ENCODE measurements around the gene ERVV-1. TPM values are rescaled to one million over a fixed set of nuclear protein-coding genes. Genes with fewer than 3 reads are reported as not detected.

Gene ERVV-1
- total RNA-seq, 2 experiments from 2014 or later, result 0.11 TPM; not detected in 1

- no peak for DNase-seq
- no peak overlapping the region for H3K27ac Mint-ChIP-seq
- CTCF ChIA-PET, result no interaction called here
- ATAC-seq, result no peak
- H3K4me1 Mint-ChIP-seq, result peaks cover 15% of the 10 kb centered on the region
- H3K9me3 Mint-ChIP-seq (ENCODE audit: low read depth), result peaks cover 10% of the 10 kb centered on the region
- intact Hi-C loops (cut with DNase I, micrococcal nuclease), result no loop called here
- POLR2A ChIA-PET, result no interaction called here
- H3K4me3 Mint-ChIP-seq, result no peak overlapping the region
- H3K36me3 Mint-ChIP-seq (ENCODE audit: low read depth), result peaks cover 7% of the 10 kb centered on the region
- peaks cover 12% of the 10 kb centered on the region for H3K27me3 Mint-ChIP-seq
These were observed 18.0 kb upstream of the ERVV-1 start for GRCh38 chr19:52995711-52996110.

GRCh38 chr19:52997975-52998374 is 15.7 kb upstream of the ERVV-1 start:
- intact Hi-C loops (cut with DNase I, micrococcal nuclease), result no loop called here
- POLR2A ChIA-PET, result no interaction called here
- no peak for ATAC-seq

GRCh38 chr19:53002479-53002878 is 11.2 kb upstream of the ERVV-1 start:
- ChIA-PET POLR2A (no interaction called here), CTCF (no interaction called here)
- intact Hi-C loops (cut with DNase I, micrococcal nuclease), result no loop called here
- Mint-ChIP-seq H3K9me3 (ENCODE audit: low read depth) (peaks cover 5% of the 10 kb centered on the region), H3K36me3 (ENCODE audit: low read depth) (no peaks in the 10 kb centered on the region), H3K27me3 (peaks cover 6% of the 10 kb centered on the region), H3K4me1 (no peaks in the 10 kb centered on the region), H3K27ac (no peak overlapping the region), H3K4me3 (no peak overlapping the region)
- no peak for ATAC-seq
- no peak for DNase-seq

More at GRCh38 chr19:52997975-52998374, 15.7 kb upstream of the ERVV-1 start:
- H3K4me3 Mint-ChIP-seq, result no peak overlapping the region
- H3K4me1 Mint-ChIP-seq, result peaks cover 6% of the 10 kb centered on the region
- H3K27me3 Mint-ChIP-seq, result peaks cover 6% of the 10 kb centered on the region
- H3K27ac Mint-ChIP-seq, result no peak overlapping the region
- CTCF ChIA-PET, result interaction anchor here (0.6 kb wide), 1 partner anchor 921 kb away, joined by 3 read pairs; no protein-coding TSS in a partner anchor
- peaks cover 4% of the 10 kb centered on the region for H3K9me3 Mint-ChIP-seq (ENCODE audit: low read depth)
- no peaks in the 10 kb centered on the region for H3K36me3 Mint-ChIP-seq (ENCODE audit: low read depth)
- DNase-seq, result no peak

- H3K4me1 Mint-ChIP-seq, result no peaks in the 10 kb centered on the region
- ChIA-PET CTCF (no interaction called here), POLR2A (no interaction called here)
- intact Hi-C loops (cut with DNase I, micrococcal nuclease), result no loop called here
- peaks cover under 1% of the 10 kb centered on the region for H3K27me3 Mint-ChIP-seq
- H3K36me3 Mint-ChIP-seq (ENCODE audit: low read depth), result no peaks in the 10 kb centered on the region
- no peak overlapping the region for H3K27ac Mint-ChIP-seq
- DNase-seq, result no peak
- no peak for ATAC-seq
- H3K9me3 Mint-ChIP-seq (ENCODE audit: low read depth), result peaks cover 2% of the 10 kb centered on the region
- no peak overlapping the region for H3K4me3 Mint-ChIP-seq
These were observed 9.5 kb upstream of the ERVV-1 start for GRCh38 chr19:53004242-53004641.

- ATAC-seq, result peak; percentile 23
- no peak overlapping the region for H3K4me3 Mint-ChIP-seq
- no peaks in the 10 kb centered on the region for H3K27me3 Mint-ChIP-seq
- peaks cover 5% of the 10 kb centered on the region for H3K9me3 Mint-ChIP-seq (ENCODE audit: low read depth)
- H3K36me3 Mint-ChIP-seq (ENCODE audit: low read depth), result no peaks in the 10 kb centered on the region
- POLR2A ChIA-PET, result no interaction called here
- CTCF ChIA-PET, result no interaction called here
- DNase-seq, result no peak
- H3K27ac Mint-ChIP-seq, result no peak overlapping the region
- intact Hi-C loops (cut with DNase I, micrococcal nuclease), result no loop called here
- no peaks in the 10 kb centered on the region for H3K4me1 Mint-ChIP-seq
These were observed 6.5 kb upstream of the ERVV-1 start for GRCh38 chr19:53007200-53007599.

- H3K4me3 Mint-ChIP-seq, result no peak overlapping the region
- CTCF ChIA-PET, result no interaction called here
- POLR2A ChIA-PET, result no interaction called here
- ATAC-seq, result peak; percentile 26
- no peak for DNase-seq
- H3K36me3 Mint-ChIP-seq (ENCODE audit: low read depth), result no peaks in the 10 kb centered on the region
- H3K27me3 Mint-ChIP-seq, result no peaks in the 10 kb centered on the region
- no peak overlapping the region for H3K27ac Mint-ChIP-seq
- intact Hi-C loops (cut with DNase I, micrococcal nuclease), result no loop called here
- H3K9me3 Mint-ChIP-seq (ENCODE audit: low read depth), result peaks cover 5% of the 10 kb centered on the region
- no peaks in the 10 kb centered on the region for H3K4me1 Mint-ChIP-seq
These were observed 6.1 kb upstream of the ERVV-1 start for GRCh38 chr19:53007606-53008005.

GRCh38 chr19:53008061-53008778 is 5.5 kb upstream of the ERVV-1 start:
- ChIA-PET POLR2A (no interaction called here), CTCF (no interaction called here)
- H3K9me3 Mint-ChIP-seq (ENCODE audit: low read depth), result peaks cover 6% of the 10 kb centered on the region

GRCh38 chr19:53010494-53010893 is 3.2 kb upstream of the ERVV-1 start:
- Mint-ChIP-seq H3K27me3 (no peaks in the 10 kb centered on the region), H3K36me3 (ENCODE audit: low read depth) (no peaks in the 10 kb centered on the region), H3K4me1 (no peaks in the 10 kb centered on the region), H3K27ac (no peak overlapping the region), H3K4me3 (no peak overlapping the region), H3K9me3 (ENCODE audit: low read depth) (peaks cover 10% of the 10 kb centered on the region)
- POLR2A ChIA-PET, result no interaction called here
- CTCF ChIA-PET, result interaction anchor here (0.6 kb wide), 1 partner anchor 1347 kb away, joined by 5 read pairs; no protein-coding TSS in a partner anchor
- intact Hi-C loops (cut with DNase I, micrococcal nuclease), result no loop called here
- ATAC-seq, result no peak
- no peak for DNase-seq

More at GRCh38 chr19:53008061-53008778, 5.5 kb upstream of the ERVV-1 start:
- DNase-seq (no peak), ATAC-seq (no peak)
- H3K4me3 Mint-ChIP-seq, result no peak overlapping the region
- intact Hi-C loops (cut with DNase I, micrococcal nuclease), result no loop called here
- H3K4me1 Mint-ChIP-seq, result no peaks in the 10 kb centered on the region
- no peaks in the 10 kb centered on the region for H3K27me3 Mint-ChIP-seq
- no peaks in the 10 kb centered on the region for H3K36me3 Mint-ChIP-seq (ENCODE audit: low read depth)
- H3K27ac Mint-ChIP-seq, result no peak overlapping the region

GRCh38 chr19:53012006-53012405 is 1.7 kb upstream of the ERVV-1 start:
- Mint-ChIP-seq H3K9me3 (ENCODE audit: low read depth) (peaks cover 12% of the 10 kb centered on the region), H3K27me3 (no peaks in the 10 kb centered on the region), H3K27ac (no peak overlapping the region), H3K4me3 (no peak overlapping the region), H3K36me3 (ENCODE audit: low read depth) (no peaks in the 10 kb centered on the region), H3K4me1 (no peaks in the 10 kb centered on the region)
- DNase-seq (no peak), ATAC-seq (no peak)
- POLR2A ChIA-PET, result no interaction called here
- intact Hi-C loops (cut with DNase I, micrococcal nuclease), result no loop called here
- CTCF ChIA-PET, result no interaction called here

- Mint-ChIP-seq H3K27me3 (no peaks in the 10 kb centered on the region), H3K4me3 (no peak overlapping the region), H3K9me3 (ENCODE audit: low read depth) (peaks cover 17% of the 10 kb centered on the region), H3K27ac (no peak overlapping the region), H3K4me1 (no peaks in the 10 kb centered on the region), H3K36me3 (ENCODE audit: low read depth) (no peaks in the 10 kb centered on the region)
- DNase-seq (no peak), ATAC-seq (no peak)
- POLR2A ChIA-PET, result no interaction called here
- CTCF ChIA-PET, result no interaction called here
- intact Hi-C loops (cut with DNase I, micrococcal nuclease), result no loop called here
These were observed 1.4 kb downstream of the ERVV-1 start for GRCh38 chr19:53015159-53015558.

GRCh38 chr19:53015730-53016129 is 2.0 kb downstream of the ERVV-1 start:
- no peak for ATAC-seq
- Mint-ChIP-seq H3K4me3 (no peak overlapping the region), H3K9me3 (ENCODE audit: low read depth) (peaks cover 21% of the 10 kb centered on the region)

GRCh38 chr19:53019684-53020083 is 6.0 kb downstream of the ERVV-1 start:
- ChIA-PET CTCF (no interaction called here), POLR2A (interaction anchor here (0.7 kb wide), 1 partner anchor 442 kb away, joined by 4 read pairs; no protein-coding TSS in a partner anchor)
- H3K27me3 Mint-ChIP-seq, result no peaks in the 10 kb centered on the region
- H3K27ac Mint-ChIP-seq, result no peak overlapping the region
- no peak overlapping the region for H3K4me3 Mint-ChIP-seq
- no peaks in the 10 kb centered on the region for H3K4me1 Mint-ChIP-seq
- DNase-seq (peak; percentile 55), ATAC-seq (no peak)
- H3K36me3 Mint-ChIP-seq (ENCODE audit: low read depth), result peaks cover 1% of the 10 kb centered on the region
- H3K9me3 Mint-ChIP-seq (ENCODE audit: low read depth), result peaks cover 32% of the 10 kb centered on the region
- intact Hi-C loops (cut with DNase I, micrococcal nuclease), result no loop called here

More at GRCh38 chr19:53015730-53016129, 2.0 kb downstream of the ERVV-1 start:
- Mint-ChIP-seq H3K4me1 (no peaks in the 10 kb centered on the region), H3K36me3 (ENCODE audit: low read depth) (no peaks in the 10 kb centered on the region), H3K27me3 (no peaks in the 10 kb centered on the region), H3K27ac (no peak overlapping the region)
- CTCF ChIA-PET, result no interaction called here
- POLR2A ChIA-PET, result no interaction called here
- no peak for DNase-seq
- intact Hi-C loops (cut with DNase I, micrococcal nuclease), result no loop called here

All from activated CD4-positive, alpha-beta T cell treated with anti-CD3 and anti-CD28 coated beads for 36 hours (primary cell).